Astrocyte of the spinal cord (primary cell): ENCODE results near the gene TSPAN31.

Experiments used
- DNase-seq: peaks from one replicate; pipeline ENCODE4 v3.0.0; 2011; ENCODE audit warnings: low read depth, low spot score
- H3K4me3 ChIP-seq: 2 replicates; pipeline ENCODE4 v1.5.1; 2011; ENCODE audit warnings: low read depth, mild to moderate bottlenecking, low read length, moderate library complexity
- CTCF ChIP-seq: IDR thresholded peaks from 2 replicates; pipeline ENCODE4 v1.5.1; 2012; ENCODE audit warnings: low read depth, mild to moderate bottlenecking, low read length, inconsistent platforms
- in situ Hi-C: cut with HindIII; loops from 2 replicates; pipeline ENCODE4 v1.10.0; 2017; ENCODE audit warnings: low sequenced_read_pairs

The TSPAN31 gene

GRCh38 chr12:57763881-57764661 lies 19.2 kb downstream of the TSPAN31 start:
- TF ChIP-seq CTCF: no peak

GRCh38 chr12:57764662-57765002 lies 19.8 kb downstream of the TSPAN31 start:
- TF ChIP-seq CTCF: no peak
- H3K4me3 ChIP-seq: no peak overlapping the region
- DNase-seq: no peak
- in situ Hi-C loops: no loop called here

More at GRCh38 chr12:57763881-57764661, 19.2 kb downstream of the TSPAN31 start:
- in situ Hi-C loops: no loop called here
- DNase-seq: no peak
- no peak overlapping the region for H3K4me3 ChIP-seq

GRCh38 chr12:57765003-57765697 lies 20.3 kb downstream of the TSPAN31 start:
- no peak for DNase-seq
- TF ChIP-seq CTCF: peak; percentile 45
- peak overlapping the region; percentile 17 for H3K4me3 ChIP-seq
- in situ Hi-C loops: no loop called here

- in situ Hi-C loops: no loop called here
- peak overlapping the region; percentile 16 for H3K4me3 ChIP-seq
- no peak for DNase-seq
- TF ChIP-seq CTCF: peak; percentile 0
Observed at GRCh38 chr12:57765698-57766463, 21.0 kb downstream of the TSPAN31 start.

GRCh38 chr12:57766464-57767304 lies 21.8 kb downstream of the TSPAN31 start, which contains the start of gene CYP27B1:
Gene CYP27B1, minus strand, starts transcription at chr12:57767078. Its CDS starts 37 bp downstream, at chr12:57767041.
- DNase-seq: no peak
- H3K4me3 ChIP-seq: peak within 1 kb of the TSS; percentile 16
- in situ Hi-C loops: no loop called here
- TF ChIP-seq CTCF: no peak

- in situ Hi-C loops: no loop called here
- TF ChIP-seq CTCF: no peak
- DNase-seq: no peak
- H3K4me3 ChIP-seq: no peak overlapping the region
Observed at GRCh38 chr12:57767305-57767698, 22.5 kb downstream of the TSPAN31 start.
